ENCODE data around the gene SPOPL. TPM values are rescaled to one million over a fixed set of nuclear protein-coding genes. Genes with fewer than 3 reads are reported as not detected.

SPOPL gene
- total and polyA plus RNA-seq, 8 donors, result 3.1 to 60.0 (median 9.6) TPM

DNA sequence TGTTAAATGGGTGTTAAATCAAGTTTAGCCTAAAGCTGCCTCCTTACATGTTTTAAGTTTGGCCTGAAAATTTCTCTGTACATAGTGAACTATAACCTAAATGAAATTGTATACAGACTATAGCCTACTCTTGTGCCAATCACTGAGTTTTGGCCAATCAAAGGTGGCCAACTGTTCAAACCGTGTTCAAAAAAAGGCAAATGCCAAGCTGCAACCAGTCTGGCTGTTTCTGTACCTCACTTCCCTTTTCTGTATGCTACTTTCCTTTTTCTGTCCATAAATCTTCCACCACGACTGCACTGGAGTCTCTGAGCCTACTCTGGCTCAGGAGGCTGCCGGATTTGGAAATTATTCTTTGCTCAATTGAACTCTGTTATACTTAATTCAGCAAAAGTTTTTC, 121.0 kb downstream of the SPOPL start:
- no peak overlapping the region for H3K4me3 ChIP-seq
- H3K27me3 ChIP-seq, result no peaks in the 10 kb centered on the region
- 63 to 78% (median 72%) methylated on average over 3 of the region's 3 CpGs for WGBS, 5 donors
- H3K27ac ChIP-seq, result no peak overlapping the region
- no peaks in the 10 kb centered on the region for H3K9me3 ChIP-seq
- TF ChIP-seq EP300 (IDR thresholded peaks at IDR 0.05) (no peak), POLR2A (IDR thresholded peaks at IDR 0.05) (no peak), POLR2AphosphoS5 (IDR thresholded peaks at IDR 0.05) (no peak)
- TF ChIP-seq, protein P1, sequence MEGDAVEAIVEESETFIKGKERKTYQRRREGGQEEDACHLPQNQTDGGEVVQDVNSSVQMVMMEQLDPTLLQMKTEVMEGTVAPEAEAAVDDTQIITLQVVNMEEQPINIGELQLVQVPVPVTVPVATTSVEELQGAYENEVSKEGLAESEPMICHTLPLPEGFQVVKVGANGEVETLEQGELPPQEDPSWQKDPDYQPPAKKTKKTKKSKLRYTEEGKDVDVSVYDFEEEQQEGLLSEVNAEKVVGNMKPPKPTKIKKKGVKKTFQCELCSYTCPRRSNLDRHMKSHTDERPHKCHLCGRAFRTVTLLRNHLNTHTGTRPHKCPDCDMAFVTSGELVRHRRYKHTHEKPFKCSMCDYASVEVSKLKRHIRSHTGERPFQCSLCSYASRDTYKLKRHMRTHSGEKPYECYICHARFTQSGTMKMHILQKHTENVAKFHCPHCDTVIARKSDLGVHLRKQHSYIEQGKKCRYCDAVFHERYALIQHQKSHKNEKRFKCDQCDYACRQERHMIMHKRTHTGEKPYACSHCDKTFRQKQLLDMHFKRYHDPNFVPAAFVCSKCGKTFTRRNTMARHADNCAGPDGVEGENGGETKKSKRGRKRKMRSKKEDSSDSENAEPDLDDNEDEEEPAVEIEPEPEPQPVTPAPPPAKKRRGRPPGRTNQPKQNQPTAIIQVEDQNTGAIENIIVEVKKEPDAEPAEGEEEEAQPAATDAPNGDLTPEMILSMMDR (IDR thresholded peaks at IDR 0.05), result no peak
- H3K4me1 ChIP-seq, result no peaks in the 10 kb centered on the region
- no peak for DNase-seq
- H3K36me3 ChIP-seq, result no peaks in the 10 kb centered on the region
- intact Hi-C loops (cut with DNase I; ENCODE audit: low total_unique reads), result no loop called here
